CD8-positive, alpha-beta memory T cell (primary cell): Measurements from ENCODE around the gene ENG. TPM values are rescaled to one million over a fixed set of nuclear protein-coding genes. Genes with fewer than 3 reads are reported as not detected.

Experiments used
- CTCF ChIA-PET: fragments of 350-600 bp; sonication (Branson Sonifier 250); formaldehyde crosslinking; loops from one replicate; lab custom pipeline; 2021; ENCODE audit warnings: antibody characterized with exemption; lab: Charles Lee
- POLR2A ChIA-PET: fragments of 350-600 bp; sonication (Branson Sonifier 250); formaldehyde crosslinking; loops from one replicate; lab custom pipeline; 2021; ENCODE audit warnings: antibody characterized with exemption; lab: Charles Lee
- DNase-seq, 5 donors: peaks; one replicate each; pipeline versions ENCODE4 v3.0.0 to v3.0.0-alpha.2; 2020 to 2022; ENCODE audit warnings: mixed read lengths in 1 of 5
- H3K27ac ChIP-seq: one replicate; pipeline ENCODE4 v1.7.0; 2013; ENCODE audit warnings: low read depth, mild to moderate bottlenecking, low read length, moderate library complexity
- H3K27me3 ChIP-seq: 2 replicates; pipeline ENCODE4 v1.7.0; 2013; ENCODE audit warnings: low read length, mild to moderate bottlenecking; ENCODE audit not compliant: insufficient read depth, poor library complexity, severe bottlenecking
- H3K36me3 ChIP-seq: 2 replicates; pipeline ENCODE4 v1.7.0; 2013; ENCODE audit warnings: mild to moderate bottlenecking, low read length, moderate library complexity; ENCODE audit not compliant: insufficient read depth
- H3K4me1 ChIP-seq: 2 replicates; pipeline ENCODE4 v1.7.0; 2013; ENCODE audit warnings: mild to moderate bottlenecking, low read length, moderate library complexity; ENCODE audit not compliant: insufficient read depth
- H3K4me3 ChIP-seq: 2 replicates; pipeline ENCODE4 v1.7.0; 2013; ENCODE audit warnings: mild to moderate bottlenecking, low read length
- H3K9me3 ChIP-seq: 2 replicates; pipeline ENCODE4 v1.7.0; 2013; ENCODE audit warnings: mild to moderate bottlenecking, low read length
- H3K27ac Mint-ChIP-seq, 8 donors: one replicate each; pipeline ENCODE4 v1.8.0; 2020 to 2021; ENCODE audit warnings: mixed read lengths in 8 of 8, mild to moderate bottlenecking in 6 of 8, inconsistent platforms in 3 of 8, moderate library complexity in 3 of 8
- H3K27me3 Mint-ChIP-seq, 2 donors: one replicate each; pipeline ENCODE4 v1.8.0; 2020 to 2021; ENCODE audit warnings: mixed read lengths in 2 of 2, mild to moderate bottlenecking in 1 of 2, moderate library complexity in 1 of 2
- H3K36me3 Mint-ChIP-seq, 3 donors: one replicate each; pipeline ENCODE4 v1.8.0; 2020 to 2021; ENCODE audit warnings: mixed read lengths in 3 of 3, inconsistent platforms in 1 of 3, mild to moderate bottlenecking in 1 of 3
- H3K4me1 Mint-ChIP-seq, 3 donors: one replicate each; pipeline ENCODE4 v1.8.0; 2020 to 2021; ENCODE audit warnings: mixed read lengths in 3 of 3, inconsistent platforms in 1 of 3, mild to moderate bottlenecking in 1 of 3
- H3K4me3 Mint-ChIP-seq, 7 donors: one replicate each; pipeline ENCODE4 v1.8.0; 2020 to 2021; ENCODE audit warnings: mixed read lengths in 7 of 7, mild to moderate bottlenecking in 6 of 7, moderate library complexity in 4 of 7, inconsistent platforms in 2 of 7
- H3K9me3 Mint-ChIP-seq, 5 donors: one replicate each; pipeline ENCODE4 v1.8.0; 2020 to 2022; ENCODE audit warnings: mixed read lengths in 5 of 5, mild to moderate bottlenecking in 3 of 5, moderate library complexity in 2 of 5, inconsistent platforms in 1 of 5
- polyA plus RNA-seq: library from polyadenylated mRNA; unstranded; fragments of 300-500 nt; fragmentation: Illumina TruSeq; gene quantifications from one replicate; pipeline ENCODE4 v1.2.3, GENCODE V29; 2021
- total RNA-seq, 2 experiments: library from RNA; stranded (reverse); gene quantifications; one replicate each; pipeline ENCODE4 v1.2.3, GENCODE V29; 2021

Gene ENG
- total and polyA plus RNA-seq, 3 experiments from 2014 or later: 7.9 to 19.3 (median 18.9) TPM

DNA sequence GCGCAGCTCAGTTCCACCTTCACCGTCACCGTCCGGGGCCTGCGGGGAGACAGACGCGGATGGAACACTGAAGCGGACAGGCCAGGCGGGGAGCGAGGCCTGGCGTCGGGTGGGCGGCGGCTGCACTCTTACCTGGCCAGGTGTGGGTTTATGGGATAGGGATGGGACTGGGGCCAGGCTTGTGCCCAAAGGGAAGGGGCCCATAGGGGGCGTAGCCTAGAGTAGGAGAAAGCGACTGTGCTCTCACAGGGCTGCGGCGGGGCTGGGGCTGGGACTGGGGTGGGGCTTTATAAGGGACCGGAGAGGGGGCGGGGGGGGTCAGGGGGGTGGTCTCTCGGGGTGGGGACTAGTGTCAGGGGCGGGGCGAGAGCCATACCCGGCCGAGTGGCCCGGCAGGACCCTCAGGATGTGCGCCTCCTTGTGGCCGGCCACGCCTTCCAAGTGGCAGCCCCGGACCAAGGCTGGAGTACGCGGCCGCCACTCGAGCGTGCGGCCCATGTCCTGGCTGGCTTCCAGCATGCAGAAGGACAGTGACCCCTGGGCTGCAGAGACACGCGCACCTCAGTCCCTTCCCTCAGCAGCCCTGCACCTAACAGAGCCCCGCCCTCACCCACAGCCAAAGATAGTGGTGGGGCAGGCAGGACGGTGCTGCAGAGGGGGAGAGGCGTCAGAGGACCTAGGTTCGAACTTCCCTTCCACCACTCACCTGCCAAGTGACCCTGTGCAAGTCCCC is 29.0 kb downstream of the ENG start:
- peaks cover 0 to 22% (median 0%) of the 10 kb centered on the region in 3 donors for H3K36me3 Mint-ChIP-seq
- peaks cover 0 to 2% of the 10 kb centered on the region in 2 donors for H3K27me3 Mint-ChIP-seq
- Histone ChIP-seq H3K27ac (no peak overlapping the region), H3K4me1 (no peaks in the 10 kb centered on the region), H3K27me3 (no peaks in the 10 kb centered on the region), H3K4me3 (no peak overlapping the region), H3K36me3 (no peaks in the 10 kb centered on the region), H3K9me3 (no peaks in the 10 kb centered on the region)
- DNase-seq: no peak
- H3K9me3 Mint-ChIP-seq: no peaks in the 10 kb centered on the region
- H3K4me1 Mint-ChIP-seq: no peaks in the 10 kb centered on the region
- ChIA-PET CTCF (no interaction called here), POLR2A (no interaction called here)
- H3K27ac Mint-ChIP-seq: peak overlapping the region in 2 of 8 donors; percentile 43 to 65
- H3K4me3 Mint-ChIP-seq: no peak overlapping the region

DNA sequence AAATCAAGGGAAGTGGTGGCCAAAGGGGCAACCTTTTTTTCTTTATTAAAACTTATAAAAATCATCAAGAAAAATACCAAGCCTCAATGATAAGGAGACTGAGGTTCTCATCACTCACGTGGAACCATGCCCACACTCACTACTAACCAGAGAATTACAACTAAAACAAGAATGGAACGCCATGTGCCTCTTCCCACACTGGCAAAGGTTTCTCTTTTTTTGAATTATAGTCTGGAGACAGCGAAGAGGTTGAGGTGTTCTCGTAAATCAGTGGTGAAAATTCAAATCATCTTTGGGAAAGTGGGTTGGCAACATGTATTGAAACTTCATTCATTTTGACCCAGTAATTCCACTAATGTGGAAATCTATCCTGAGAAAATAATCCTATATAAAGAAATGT is 32.4 kb downstream of the ENG start:
- CTCF ChIA-PET: no interaction called here
- no peak overlapping the region for H3K27ac ChIP-seq
- no peaks in the 10 kb centered on the region for H3K36me3 ChIP-seq
- no peaks in the 10 kb centered on the region for H3K27me3 Mint-ChIP-seq
- H3K9me3 Mint-ChIP-seq: no peaks in the 10 kb centered on the region
- peaks cover 0 to 36% (median 2%) of the 10 kb centered on the region in 3 donors for H3K36me3 Mint-ChIP-seq
- no peaks in the 10 kb centered on the region for H3K4me1 Mint-ChIP-seq
- no peak overlapping the region for H3K4me3 Mint-ChIP-seq
- no peak for DNase-seq
- H3K27me3 ChIP-seq: no peaks in the 10 kb centered on the region
- no peak overlapping the region for H3K4me3 ChIP-seq
- H3K4me1 ChIP-seq: no peaks in the 10 kb centered on the region
- no peak overlapping the region for H3K27ac Mint-ChIP-seq
- POLR2A ChIA-PET: interaction anchor here (0.6 kb wide), 1 partner anchor 95 kb away, joined by 3 read pairs; the partner anchor contains the start of gene ST6GALNAC4
- H3K9me3 ChIP-seq: no peaks in the 10 kb centered on the region

DNA sequence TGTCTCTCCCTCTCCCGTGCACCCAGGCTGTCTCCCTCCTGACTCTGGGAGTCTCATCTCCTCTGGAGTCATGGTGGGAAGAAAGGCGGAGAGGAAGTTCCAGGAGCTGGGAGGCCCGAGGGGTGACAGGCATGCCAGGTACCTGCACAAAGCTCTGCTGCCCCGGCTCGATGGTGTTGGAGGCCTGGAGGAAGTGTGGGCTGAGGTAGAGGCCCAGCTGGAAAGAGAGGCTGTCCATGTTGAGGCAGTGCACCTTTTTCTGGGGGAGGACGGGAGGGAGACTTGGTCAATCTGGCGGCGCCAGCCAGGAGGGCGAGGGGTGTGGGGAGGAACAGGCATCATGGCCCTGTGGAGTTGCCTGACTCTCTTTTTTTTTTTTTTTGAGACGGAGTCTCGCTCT is 35.9 kb downstream of the ENG start:
- no peaks in the 10 kb centered on the region for H3K9me3 ChIP-seq
- Mint-ChIP-seq H3K27ac (peak overlapping the region in 3 of 8 donors; percentile 21 to 36 (median 33)), H3K4me3 (no peak overlapping the region), H3K9me3 (no peaks in the 10 kb centered on the region), H3K36me3 (peaks cover 0 to 51% (median 2%) of the 10 kb centered on the region in 3 donors), H3K4me1 (no peaks in the 10 kb centered on the region), H3K27me3 (peaks cover 0 to 1% of the 10 kb centered on the region in 2 donors)
- ChIA-PET POLR2A (interaction anchor here (0.7 to 0.8 kb wide), 2 partner anchors 22 to 87 kb away, joined by 3 read pairs; no protein-coding TSS in a partner anchor), CTCF (no interaction called here)
- no peaks in the 10 kb centered on the region for H3K4me1 ChIP-seq
- peaks cover 7% of the 10 kb centered on the region for H3K36me3 ChIP-seq
- DNase-seq: no peak
- H3K27me3 ChIP-seq: no peaks in the 10 kb centered on the region
- no peak overlapping the region for H3K27ac ChIP-seq
- no peak overlapping the region for H3K4me3 ChIP-seq

DNA sequence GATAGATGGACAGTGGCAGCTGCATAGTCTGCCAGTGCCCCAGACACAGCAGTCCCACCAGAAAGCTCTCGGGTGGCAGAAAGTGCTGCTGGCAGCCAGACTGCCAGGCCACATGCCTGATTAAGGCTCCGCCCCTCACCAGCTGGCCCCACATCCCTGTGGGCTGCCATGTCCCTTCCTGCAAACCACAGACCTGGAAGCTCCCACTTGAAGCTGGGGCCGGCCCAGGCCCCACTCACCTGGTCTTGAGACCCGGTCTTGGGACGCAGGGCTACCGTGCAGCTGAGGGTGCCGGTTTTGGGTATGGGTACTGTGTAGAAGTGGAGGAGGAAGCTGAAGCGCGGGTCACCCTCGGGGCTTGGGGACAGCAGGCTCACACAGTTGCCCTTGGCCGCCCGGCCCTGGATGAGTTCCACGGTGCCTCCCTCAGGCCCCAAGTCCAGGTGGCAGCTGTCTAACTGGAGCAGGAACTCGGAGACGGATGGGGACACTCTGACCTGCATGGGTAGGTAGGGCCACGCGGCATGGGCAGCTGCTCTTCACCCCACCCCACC is 36.5 kb downstream of the ENG start:
- no peaks in the 10 kb centered on the region for H3K9me3 Mint-ChIP-seq

DNA sequence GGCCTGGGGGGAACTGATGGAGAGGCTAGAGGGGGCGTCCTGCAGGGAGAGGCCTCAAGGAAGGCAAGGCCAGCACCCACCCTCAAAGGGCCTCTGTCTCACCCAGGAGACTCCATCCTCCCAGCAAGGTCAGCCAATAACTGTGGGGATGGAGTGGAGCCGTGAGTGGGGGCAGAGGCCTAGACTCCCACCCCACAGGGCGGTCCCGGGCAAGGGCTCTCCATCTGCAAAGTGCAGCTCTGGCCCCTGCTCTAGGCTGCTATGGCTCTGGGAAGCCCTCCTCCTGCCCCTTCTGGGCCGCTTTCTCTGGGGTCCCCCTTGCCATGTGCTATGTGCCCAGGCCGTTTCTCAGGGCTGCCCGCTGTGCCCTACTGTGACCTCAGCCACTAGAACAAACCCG is 37.7 kb downstream of the ENG start:
- H3K27me3 Mint-ChIP-seq: peaks cover 0 to 1% of the 10 kb centered on the region in 2 donors
- H3K27me3 ChIP-seq: no peaks in the 10 kb centered on the region
- DNase-seq: no peak
- H3K9me3 Mint-ChIP-seq: no peaks in the 10 kb centered on the region
- no peak overlapping the region for H3K27ac ChIP-seq
- ChIA-PET CTCF (interaction anchor here (1.0 to 1.4 kb wide), 2 partner anchors 15 to 53 kb away, joined by 3 to 5 read pairs; no protein-coding TSS in a partner anchor), POLR2A (no interaction called here)
- H3K4me3 ChIP-seq: no peak overlapping the region
- H3K36me3 ChIP-seq: peaks cover 16% of the 10 kb centered on the region
- H3K4me1 ChIP-seq: no peaks in the 10 kb centered on the region
- H3K4me3 Mint-ChIP-seq: no peak overlapping the region
- no peaks in the 10 kb centered on the region for H3K4me1 Mint-ChIP-seq
- no peaks in the 10 kb centered on the region for H3K9me3 ChIP-seq
- H3K36me3 Mint-ChIP-seq: peaks cover 0 to 67% (median 2%) of the 10 kb centered on the region in 3 donors
- H3K27ac Mint-ChIP-seq: peak overlapping the region in 1 of 8 donors; percentile 19

More for the DNA sequence above, 36.5 kb downstream of the ENG start:
- H3K27ac ChIP-seq: no peak overlapping the region
- no peak for DNase-seq
- H3K4me1 ChIP-seq: no peaks in the 10 kb centered on the region
- no peaks in the 10 kb centered on the region for H3K4me1 Mint-ChIP-seq
- ChIA-PET POLR2A (interaction anchor here (0.6 to 0.7 kb wide), 2 partner anchors 25 to 88 kb away, joined by 3 to 5 read pairs; no protein-coding TSS in a partner anchor), CTCF (interaction anchor here (1.0 to 1.4 kb wide), 2 partner anchors 16 to 52 kb away, joined by 3 to 5 read pairs; no protein-coding TSS in a partner anchor)
- no peak overlapping the region for H3K4me3 Mint-ChIP-seq
- no peak overlapping the region for H3K4me3 ChIP-seq
- H3K9me3 ChIP-seq: no peaks in the 10 kb centered on the region
- peaks cover 0 to 1% of the 10 kb centered on the region in 2 donors for H3K27me3 Mint-ChIP-seq
- H3K36me3 ChIP-seq: peaks cover 13% of the 10 kb centered on the region
- no peaks in the 10 kb centered on the region for H3K27me3 ChIP-seq
- peak overlapping the region in 1 of 8 donors; percentile 38 for H3K27ac Mint-ChIP-seq
- H3K36me3 Mint-ChIP-seq: peaks cover 0 to 57% (median 2%) of the 10 kb centered on the region in 3 donors

DNA sequence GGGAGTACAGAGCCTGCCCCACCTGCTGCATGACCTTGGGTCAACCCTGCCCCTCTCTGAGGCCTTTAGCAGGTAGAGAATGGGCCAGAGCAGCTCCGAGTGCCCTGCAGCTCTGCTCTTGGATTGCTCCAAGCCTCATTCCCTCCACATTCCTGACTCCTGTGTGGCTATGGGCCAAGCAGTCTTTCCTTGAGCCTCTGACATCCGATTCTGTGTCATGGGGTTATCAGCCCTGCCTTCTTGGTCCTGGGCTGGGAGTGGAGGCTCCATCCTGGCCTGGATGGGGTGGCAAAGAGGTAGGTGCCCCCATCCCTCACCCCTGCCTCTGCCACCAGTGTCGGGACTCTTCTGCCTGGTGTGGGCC is 38.1 kb downstream of the ENG start:
- Mint-ChIP-seq H3K4me3 (no peak overlapping the region), H3K4me1 (no peaks in the 10 kb centered on the region), H3K36me3 (peaks cover 0 to 70% (median 2%) of the 10 kb centered on the region in 3 donors), H3K9me3 (no peaks in the 10 kb centered on the region), H3K27ac (peak overlapping the region in 2 of 8 donors; percentile 19 to 46), H3K27me3 (peaks cover 0 to 1% of the 10 kb centered on the region in 2 donors)
- ChIA-PET POLR2A (no interaction called here), CTCF (interaction anchor here (1.4 kb wide), 1 partner anchor 53 kb away, joined by 5 read pairs; no protein-coding TSS in a partner anchor)
- no peak overlapping the region for H3K4me3 ChIP-seq
- no peaks in the 10 kb centered on the region for H3K27me3 ChIP-seq
- DNase-seq: no peak
- H3K27ac ChIP-seq: no peak overlapping the region
- H3K9me3 ChIP-seq: no peaks in the 10 kb centered on the region
- no peaks in the 10 kb centered on the region for H3K4me1 ChIP-seq
- H3K36me3 ChIP-seq: peaks cover 16% of the 10 kb centered on the region

DNA sequence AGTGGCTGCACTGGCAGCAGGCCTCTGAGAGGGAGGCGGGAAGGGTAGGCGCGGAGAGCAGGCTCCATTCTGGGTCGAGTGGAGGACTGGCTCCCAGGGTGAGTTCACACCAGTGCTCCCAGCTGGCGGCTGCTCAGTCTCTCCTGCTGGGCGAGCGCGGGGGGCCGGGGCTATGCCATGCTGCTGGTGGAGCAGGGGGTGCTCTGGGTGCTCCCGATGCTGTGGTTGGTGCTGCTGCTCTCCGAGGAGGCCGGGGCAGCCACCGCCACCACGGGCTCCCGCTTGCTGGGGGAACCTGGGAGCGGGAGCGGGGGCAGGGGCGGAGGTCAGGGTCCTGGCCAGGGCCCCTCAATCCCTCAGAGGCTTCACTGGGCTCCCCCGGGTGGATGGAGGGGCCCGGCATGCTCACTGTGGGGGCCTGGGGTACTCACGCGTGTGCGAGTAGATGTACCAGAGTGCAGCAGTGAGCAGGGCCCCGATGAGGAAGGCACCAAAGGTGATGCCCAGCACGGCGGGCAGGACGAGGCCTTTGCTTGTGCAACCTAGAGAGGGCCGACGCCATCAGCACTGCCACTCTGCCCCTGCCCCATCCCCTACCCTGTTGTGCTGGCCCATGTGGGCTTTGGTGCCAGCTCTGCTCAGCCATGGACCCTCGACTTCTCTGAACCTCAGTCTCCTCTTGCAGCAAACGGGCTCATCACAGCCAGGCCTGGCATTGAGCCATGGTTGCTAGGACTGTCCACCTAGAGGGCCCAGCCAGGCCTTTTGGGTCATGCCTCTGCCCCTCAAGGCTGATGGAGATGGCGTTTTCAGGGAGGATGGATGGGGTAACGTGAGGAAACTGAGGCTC is 38.7 kb downstream of the ENG start:
- H3K9me3 ChIP-seq: no peaks in the 10 kb centered on the region
- H3K27ac ChIP-seq: no peak overlapping the region
- Mint-ChIP-seq H3K27me3 (peaks cover 0 to 1% of the 10 kb centered on the region in 2 donors), H3K9me3 (no peaks in the 10 kb centered on the region), H3K36me3 (peaks cover 0 to 69% (median 3%) of the 10 kb centered on the region in 3 donors), H3K27ac (peak overlapping the region in 1 of 8 donors; percentile 46), H3K4me3 (no peak overlapping the region), H3K4me1 (no peaks in the 10 kb centered on the region)
- H3K27me3 ChIP-seq: no peaks in the 10 kb centered on the region
- ChIA-PET POLR2A (no interaction called here), CTCF (no interaction called here)
- H3K4me1 ChIP-seq: no peaks in the 10 kb centered on the region
- DNase-seq: no peak
- peaks cover 16% of the 10 kb centered on the region for H3K36me3 ChIP-seq
- H3K4me3 ChIP-seq: no peak overlapping the region
